K562 (cell line): ENCODE results near the gene CMTM8. TPM values are rescaled to one million over a fixed set of nuclear protein-coding genes. Genes with fewer than 3 reads are reported as not detected.

Experiments used
- ATAC-seq: fragments of 200-7000 bp; cut with Tn5 transposase; 3 replicates; pipeline ENCODE4 v1.9.1; 2020; ENCODE audit warnings: moderate library complexity
- BruUV-seq: library from RNA; stranded (reverse); fragments of 400-500 nt; replicated peaks from 2 replicates; lab custom pipeline; 2021; lab: Mats Ljungman, UMichigan
- CTCF ChIA-PET: fragments of 300-600 bp; formaldehyde crosslinking; extraction: SDS; loops from one replicate; lab custom pipeline; 2021; ENCODE audit warnings: low intra/inter-chr PET ratio; lab: Yijun Ruan, JAX
- POLR2A ChIA-PET: fragments of 300-600, 350-650 bp; sonication (Branson Sonifier 250); formaldehyde crosslinking; extraction: SDS; loops from one replicate; lab custom pipeline; 2021; ENCODE audit warnings: antibody characterized with exemption, inconsistent platforms; lab: Yijun Ruan, JAX
- DNase-seq, 4 experiments: peaks; one replicate each; pipeline versions ENCODE4 v3.0.0 to v3.0.0-alpha.2; 2011 to 2018; ENCODE audit warnings: low spot score in 3 of 4, mixed read lengths in 3 of 4; ENCODE audit errors: extremely low read depth in 1 of 4
- FAIRE-seq: peaks from 2 replicates; lab custom pipeline; 2011; peaks lifted over from hg19 to GRCh38; lab: Jason Lieb, UNC
- H2AFZ ChIP-seq: 2 replicates; pipeline ENCODE4 v1.6.0; 2011; ENCODE audit warnings: low read depth, low read length, control low read depth, inconsistent platforms
- H3K27ac ChIP-seq: fragments of 200-600 bp; 3 replicates; pipeline ENCODE4 v1.8.0; 2011; ENCODE audit warnings: low read depth, mild to moderate bottlenecking, control low read depth, inconsistent platforms, low read length, moderate library complexity, mixed read lengths; ENCODE audit errors: extremely low read depth
- H3K27me3 ChIP-seq, 2 experiments: fragments of 300-600 bp in 1 of 2; 2 replicates in 1 of 2; 3 replicates in 1 of 2; pipeline versions ENCODE4 v1.6.0 to v1.8.0; 2011; ENCODE audit warnings: inconsistent platforms in 2 of 2, low read length in 2 of 2, mild to moderate bottlenecking in 1 of 2, mixed read lengths in 1 of 2, moderate library complexity in 1 of 2; ENCODE audit not compliant: control insufficient read depth in 2 of 2, insufficient read depth in 2 of 2
- H3K36me3 ChIP-seq: fragments of 300-600 bp; 3 replicates; pipeline ENCODE4 v1.8.0; 2011; ENCODE audit warnings: mild to moderate bottlenecking, low read length, inconsistent platforms; ENCODE audit not compliant: control insufficient read depth, insufficient read depth
- H3K4me1 ChIP-seq, 2 experiments: fragments of 200-600 bp in 1 of 2; replicated peaks in 1 of 2; 2 replicates in 1 of 2; 3 replicates in 1 of 2; pipeline versions ENCODE4 v1.5.1 to v1.8.0; 2011; ENCODE audit warnings: inconsistent platforms in 2 of 2, low read length in 2 of 2, mild to moderate bottlenecking in 1 of 2, mixed read lengths in 1 of 2, moderate library complexity in 1 of 2; ENCODE audit not compliant: control insufficient read depth in 2 of 2, insufficient read depth in 2 of 2
- H3K4me2 ChIP-seq: 2 replicates; pipeline ENCODE4 v1.6.1; 2011; ENCODE audit warnings: low read length, control low read depth, inconsistent platforms, mixed read lengths; ENCODE audit not compliant: insufficient read depth
- H3K4me3 ChIP-seq: fragments of 200-600 bp; sonication (generic), shearing (Covaris generic); 2 replicates; pipeline ENCODE4 v1.5.1; 2016; ENCODE audit warnings: control low read depth, inconsistent platforms
- H3K79me2 ChIP-seq: fragments of 200-600 bp; 3 replicates; pipeline ENCODE4 v1.8.0; 2011; ENCODE audit warnings: low read length, inconsistent platforms; ENCODE audit not compliant: control insufficient read depth, insufficient read depth
- H3K9ac ChIP-seq, 2 experiments: 2 replicates each; pipeline versions ENCODE4 v1.6.0 to v1.6.1; 2011; ENCODE audit warnings: low read depth in 2 of 2, low read length in 2 of 2, control low read depth in 1 of 2, inconsistent platforms in 1 of 2, mild to moderate bottlenecking in 1 of 2, mixed read lengths in 1 of 2; ENCODE audit not compliant: insufficient read depth in 1 of 2
- H3K9me1 ChIP-seq: one replicate; pipeline ENCODE4 v1.6.0; 2011; ENCODE audit warnings: inconsistent platforms, mild to moderate bottlenecking, low read length, moderate library complexity; ENCODE audit not compliant: control insufficient read depth, insufficient read depth
- H3K9me3 ChIP-seq: replicated peaks from 2 replicates; pipeline ENCODE4 v1.5.1; 2011; ENCODE audit warnings: low read depth, low read length, inconsistent platforms; ENCODE audit not compliant: control insufficient read depth, insufficient read depth
- H4K20me1 ChIP-seq: replicated peaks from 2 replicates; pipeline ENCODE4 v1.6.1; 2011; ENCODE audit warnings: low read length, inconsistent platforms, mixed read lengths; ENCODE audit not compliant: control insufficient read depth, insufficient read depth
- ATF3 ChIP-seq, 2 experiments: fragments of 450-650 bp in 1 of 2; sonication (generic) in 1 of 2; formaldehyde crosslinking in 1 of 2; IDR thresholded peaks in 1 of 2; conservative IDR thresholded peaks in 1 of 2; 2 replicates each; pipeline versions ENCODE4 v1.6.1 to v1.8.1; 2016 to 2023; ENCODE audit warnings: mild to moderate bottlenecking in 2 of 2, moderate library complexity in 2 of 2, inconsistent platforms in 1 of 2, missing genetic modification reagents in 1 of 2
- CEBPG ChIP-seq, 3 experiments: fragments of 200-800 bp in 1 of 3; sonication (Bioruptor generic) in 1 of 3; sonication (generic) in 1 of 3; formaldehyde crosslinking in 1 of 3; IDR thresholded peaks in 2 of 3; conservative IDR thresholded peaks in 1 of 3; 2 replicates each; pipeline versions ENCODE4 v1.6.1 to v1.8.0; 2016 to 2022; ENCODE audit warnings: missing compliant biosample characterization in 2 of 3, missing genetic modification characterization in 2 of 3, mild to moderate bottlenecking in 1 of 3, missing genetic modification reagents in 1 of 3
- CGGBP1 ChIP-seq: fragments of 250-450 bp; sonication (Bioruptor Pico); IDR thresholded peaks from 2 replicates; pipeline ENCODE4 v1.9.0; 2021; ENCODE audit warnings: mild to moderate bottlenecking
- CTCF ChIP-seq, 3 experiments: IDR thresholded peaks in 2 of 3; conservative IDR thresholded peaks in 1 of 3; 2 replicates each; pipeline ENCODE4 v1.5.1; 2011 to 2012; ENCODE audit warnings: low read length in 3 of 3, mild to moderate bottlenecking in 3 of 3, control low read depth in 2 of 3, improper control_type of control experiment in 1 of 3, inconsistent platforms in 1 of 3, low read depth in 1 of 3, mixed read lengths in 1 of 3, moderate library complexity in 1 of 3; ENCODE audit not compliant: insufficient read depth in 2 of 3
- EHMT2 ChIP-seq: fragments of 450-650 bp; IDR thresholded peaks from 2 replicates; pipeline ENCODE4 v1.6.1; 2018; ENCODE audit warnings: antibody characterized with exemption
- FUS ChIP-seq: fragments of 200-400 bp; formaldehyde crosslinking; optimal IDR thresholded peaks from 2 replicates; pipeline ENCODE3; 2017; ENCODE audit warnings: low read depth, low read length
- IFI16 ChIP-seq: fragments of 250-450 bp; sonication (Bioruptor Pico); IDR thresholded peaks from 2 replicates; pipeline ENCODE4 v2.1.2; 2022; ENCODE audit warnings: mild to moderate bottlenecking, inconsistent platforms
- L3MBTL2 ChIP-seq: fragments of 450-650 bp; IDR thresholded peaks from 2 replicates; pipeline ENCODE4 v1.6.1; 2016; ENCODE audit warnings: mild to moderate bottlenecking, moderate library complexity
- SAFB ChIP-seq: fragments of 200-400 bp; formaldehyde crosslinking; IDR thresholded peaks from 2 replicates; pipeline ENCODE4 v1.6.1; 2017; ENCODE audit warnings: low read depth, low read length, borderline replicate concordance
- SMARCA5 ChIP-seq: fragments of 450-650 bp; IDR thresholded peaks from 2 replicates; pipeline ENCODE4 v1.6.1; 2016
- TAF15 ChIP-seq: fragments of 200-400 bp; formaldehyde crosslinking; IDR thresholded peaks from 2 replicates; pipeline ENCODE4 v1.6.1; 2017; ENCODE audit warnings: mild to moderate bottlenecking, low read depth, low read length, moderate library complexity
- YY1 ChIP-seq, 3 experiments: IDR thresholded peaks; 2 replicates each; pipeline ENCODE4 v1.6.1; 2011; ENCODE audit warnings: low read length in 2 of 3, mild to moderate bottlenecking in 2 of 3, moderate library complexity in 2 of 3, borderline replicate concordance in 1 of 3, control low read depth in 1 of 3, low read depth in 1 of 3; ENCODE audit not compliant: insufficient read depth in 3 of 3, insufficient replicate concordance in 2 of 3, control insufficient read depth in 1 of 3, insufficient read length in 1 of 3; ENCODE audit errors: extremely low read depth in 1 of 3
- WGBS: fragments of 100-300 bp; shearing (Covaris generic); methylation state at CpG from one replicate; pipeline ENCODE4 v1.1.6; 2016; ENCODE audit warnings: low coverage, mixed read lengths; ENCODE audit not compliant: insufficient coverage; ENCODE audit errors: missing lambda C conversion rate; 5-methylcytosine and 5-hydroxymethylcytosine counted together
- in situ Hi-C: fragments of 300-500 bp; cut with MboI; formaldehyde crosslinking; loops from 4 replicates; pipeline ENCODE4 v1.15.0; 2018; ENCODE audit warnings: inconsistent platforms, mixed read lengths
- intact Hi-C: fragments of 100-400 bp; cut with micrococcal nuclease; formaldehyde crosslinking; loops from 2 replicates; pipeline ENCODE4 v1.14.2; 2022
- polyA plus RNA-seq, 8 experiments: library from polyadenylated mRNA; depleted of rRNA in 4 of 8; stranded (reverse) in 5 of 8; unstranded in 3 of 8; fragments of >200 nt; fragmentation: Nextera tagmentation in 2 of 8; fragmentation: Illumina TruSeq in 1 of 8; extraction: Ambion mirVana in 2 of 8; extraction: Trizol in 1 of 8; gene quantifications; 2 replicates each; pipeline versions ENCODE4 v1.2.1 to v1.2.3, GENCODE V29; 2011 to 2014; ENCODE audit warnings: inconsistent platforms in 1 of 8, missing spikeins in 1 of 8
- total RNA-seq, 7 experiments: library from RNA; depleted of rRNA in 6 of 7; stranded (reverse); fragments of >200 nt in 6 of 7; fragmentation: Illumina TruSeq in 2 of 7; extraction: Trizol in 2 of 7; gene quantifications; 2 replicates each; pipeline versions ENCODE4 v1.2.1 to v1.2.3, GENCODE V29; 2011 to 2021; ENCODE audit warnings: low replicate concordance in 1 of 7

Gene CMTM8
- total and polyA plus RNA-seq, 9 of the 15 experiments (the other 6 are each of a cell fraction or from before 2014, with no cell fraction given) = not detected

- 0% methylated on average over 8 of the region's 8 CpGs for WGBS
- peaks cover 2 to 11% of the 10 kb centered on the region in 2 experiments; a peak in 4 of 5 replicates for H3K27me3 ChIP-seq
- no peak overlapping the region for H2AFZ ChIP-seq
- H3K4me2 ChIP-seq = no peak overlapping the region
- no peak overlapping the region for H3K27ac ChIP-seq
- BruUV-seq = no TSS peak
- H3K4me1 ChIP-seq = no peaks in the 10 kb centered on the region
- no peak overlapping the region for H3K4me3 ChIP-seq
- CTCF ChIA-PET = interaction anchor here (1.5 kb wide), 1 partner anchor 368 kb away, joined by 4 read pairs; no protein-coding TSS in a partner anchor
- DNase-seq (peak; percentile 73 to 85 (median 83)), FAIRE-seq (peak; percentile 98), ATAC-seq (peak; percentile 98)
- in situ Hi-C loops = no loop called here
- H3K9me3 ChIP-seq = no peaks in the 10 kb centered on the region
- H3K36me3 ChIP-seq = no peaks in the 10 kb centered on the region
- POLR2A ChIA-PET = interaction anchor here (0.6 to 1.1 kb wide), 3 partner anchors 11 to 94 kb away, joined by 3 to 8 read pairs (median 3); no protein-coding TSS in a partner anchor
- intact Hi-C loops = loop anchor here (2.0 to 5.0 kb wide), 3 partner anchors 102 to 171 kb away; no protein-coding TSS in a partner anchor
- no peaks in the 10 kb centered on the region for H3K79me2 ChIP-seq
- H3K9ac ChIP-seq = no peak overlapping the region
- no peaks in the 10 kb centered on the region for H3K9me1 ChIP-seq
- H4K20me1 ChIP-seq = no peaks in the 10 kb centered on the region
- TF ChIP-seq SAFB = no peak
- no peak for TF ChIP-seq SMARCA5
- TF ChIP-seq EHMT2 = no peak
- TF ChIP-seq ATF3 (IDR thresholded peaks at IDR 0.05) = peak; percentile 43
- TF ChIP-seq ATF3 (CRISPR knock-in tag; conservative IDR thresholded peaks at IDR 0.05) = no peak
- no peak for TF ChIP-seq CEBPG (CRISPR knock-in tag; IDR thresholded peaks at IDR 0.05)
- peak in 1 of 2 experiments; percentile 55; a peak in 1 of 4 replicates for TF ChIP-seq CEBPG (tag; conservative IDR thresholded peaks at IDR 0.05 in 1 of 2, IDR thresholded peaks at IDR 0.05 in 1 of 2)
- TF ChIP-seq FUS = no peak
- TF ChIP-seq YY1 (IDR thresholded peaks at IDR 0.05; ENCODE audit: borderline replicate concordance in 1 of 3, control insufficient read depth in 1 of 3, extremely low read depth in 1 of 3, insufficient read depth in 3 of 3, insufficient read length in 1 of 3, insufficient replicate concordance in 2 of 3, low read depth in 1 of 3, low read length in 2 of 3) = peak in 1 of 3 experiments; percentile 65
- TF ChIP-seq IFI16 (CRISPR knock-in tag) = no peak
- TF ChIP-seq CTCF (IDR thresholded peaks at IDR 0.05 in 2 of 3, conservative IDR thresholded peaks at IDR 0.05 in 1 of 3; ENCODE audit: insufficient read depth in 2 of 3, low read depth in 1 of 3, low read length in 3 of 3) = peak; percentile 88 to 92 (median 91)
- TF ChIP-seq L3MBTL2 = no peak
- no peak for TF ChIP-seq TAF15
- TF ChIP-seq CGGBP1 = no peak
Measured at GRCh38 chr3:32296251-32297204, 58.0 kb downstream of the CMTM8 start.
